ENCODE measurements around the gene CCDC63. TPM values are rescaled to one million over a fixed set of nuclear protein-coding genes. Genes with fewer than 3 reads are reported as not detected.

CCDC63 gene
- total RNA-seq, 1 donor from 2014 or later: not detected

DNA sequence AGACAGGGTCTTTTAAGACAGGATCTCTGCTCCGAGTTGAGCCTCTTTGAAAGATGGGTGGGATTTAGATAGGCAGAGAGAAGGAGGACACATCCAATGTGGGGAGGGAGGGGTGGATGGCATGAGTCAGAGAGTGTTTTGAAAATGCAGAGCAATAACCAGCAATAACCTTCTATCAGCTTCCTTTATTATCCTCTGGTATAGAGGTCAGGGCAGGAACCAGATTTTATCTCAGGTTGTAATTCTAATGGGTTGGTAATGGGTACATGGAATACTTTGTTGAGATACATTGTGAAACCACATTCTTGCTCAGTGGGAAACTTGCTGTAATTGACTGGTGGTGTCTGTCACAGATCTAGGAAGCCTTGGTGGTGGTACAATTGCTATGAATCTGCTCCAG, 37.6 kb upstream of the CCDC63 start:
- ATAC-seq: no peak
- TF ChIP-seq, protein P1, sequence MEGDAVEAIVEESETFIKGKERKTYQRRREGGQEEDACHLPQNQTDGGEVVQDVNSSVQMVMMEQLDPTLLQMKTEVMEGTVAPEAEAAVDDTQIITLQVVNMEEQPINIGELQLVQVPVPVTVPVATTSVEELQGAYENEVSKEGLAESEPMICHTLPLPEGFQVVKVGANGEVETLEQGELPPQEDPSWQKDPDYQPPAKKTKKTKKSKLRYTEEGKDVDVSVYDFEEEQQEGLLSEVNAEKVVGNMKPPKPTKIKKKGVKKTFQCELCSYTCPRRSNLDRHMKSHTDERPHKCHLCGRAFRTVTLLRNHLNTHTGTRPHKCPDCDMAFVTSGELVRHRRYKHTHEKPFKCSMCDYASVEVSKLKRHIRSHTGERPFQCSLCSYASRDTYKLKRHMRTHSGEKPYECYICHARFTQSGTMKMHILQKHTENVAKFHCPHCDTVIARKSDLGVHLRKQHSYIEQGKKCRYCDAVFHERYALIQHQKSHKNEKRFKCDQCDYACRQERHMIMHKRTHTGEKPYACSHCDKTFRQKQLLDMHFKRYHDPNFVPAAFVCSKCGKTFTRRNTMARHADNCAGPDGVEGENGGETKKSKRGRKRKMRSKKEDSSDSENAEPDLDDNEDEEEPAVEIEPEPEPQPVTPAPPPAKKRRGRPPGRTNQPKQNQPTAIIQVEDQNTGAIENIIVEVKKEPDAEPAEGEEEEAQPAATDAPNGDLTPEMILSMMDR (IDR thresholded peaks at IDR 0.05): no peak
- intact Hi-C loops (cut with DNase I): no loop called here

DNA sequence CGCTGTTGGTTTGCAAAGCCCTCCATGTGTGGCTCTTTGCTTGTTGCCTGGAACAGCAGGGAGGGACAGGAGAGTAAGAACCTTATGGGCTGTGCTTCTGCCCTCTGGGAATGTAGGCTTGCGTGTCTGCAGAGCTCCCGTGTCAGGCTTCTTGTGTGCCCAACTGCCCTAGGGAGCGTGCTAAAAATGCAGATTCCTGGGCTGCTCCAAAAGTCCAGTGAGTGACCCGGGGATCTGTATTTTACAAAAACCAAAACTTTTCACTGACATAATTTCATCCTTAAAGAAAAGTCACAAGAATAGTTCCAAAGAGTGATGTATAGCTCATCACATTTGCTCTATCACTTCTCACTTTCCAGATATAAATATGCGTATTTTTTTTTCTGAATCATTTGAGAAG, 34.8 kb upstream of the CCDC63 start:
- no peak overlapping the region for H3K4me3 ChIP-seq
- ATAC-seq: no peak
- H3K36me3 ChIP-seq: no peaks in the 10 kb centered on the region
- TF ChIP-seq, protein P1 (IDR thresholded peaks at IDR 0.05): no peak
- no peak for DNase-seq
- H3K27ac ChIP-seq: no peak overlapping the region
- H3K27me3 ChIP-seq (ENCODE audit: low read depth): peaks cover 7% of the 10 kb centered on the region
- H3K9me3 ChIP-seq: no peaks in the 10 kb centered on the region
- intact Hi-C loops (cut with DNase I): no loop called here
- no peaks in the 10 kb centered on the region for H3K4me1 ChIP-seq

More for the DNA sequence above, 37.6 kb upstream of the CCDC63 start:
- peaks cover 7% of the 10 kb centered on the region for H3K27me3 ChIP-seq (ENCODE audit: low read depth)
- H3K4me1 ChIP-seq: no peaks in the 10 kb centered on the region
- DNase-seq: no peak
- H3K36me3 ChIP-seq: no peaks in the 10 kb centered on the region
- H3K27ac ChIP-seq: no peak overlapping the region
- peaks cover 3% of the 10 kb centered on the region for H3K9me3 ChIP-seq
- H3K4me3 ChIP-seq: no peak overlapping the region

DNA sequence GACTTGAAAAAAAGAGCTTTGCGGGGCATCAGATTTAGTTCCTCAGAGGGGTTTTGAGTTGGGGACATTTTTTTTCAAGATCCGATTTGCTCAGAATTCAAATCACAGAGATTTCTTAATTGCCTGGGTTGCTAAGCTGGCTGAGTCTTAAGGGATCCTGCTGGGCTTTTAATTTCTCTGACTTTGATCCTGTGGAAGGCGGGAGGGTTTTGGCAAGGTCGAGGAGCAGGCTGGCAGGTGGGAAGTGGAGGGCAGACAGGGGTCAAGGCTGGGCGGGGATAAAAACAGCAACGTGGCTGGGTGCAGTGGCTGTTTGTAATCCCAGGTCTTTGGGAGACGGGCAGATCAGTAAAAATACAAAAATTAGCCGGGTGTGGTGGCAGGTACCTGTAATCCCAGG, 33.5 kb upstream of the CCDC63 start:
- H3K4me3 ChIP-seq: no peak overlapping the region
- no peak for DNase-seq
- H3K27me3 ChIP-seq (ENCODE audit: low read depth): peaks cover 7% of the 10 kb centered on the region
- no peak for ATAC-seq
- intact Hi-C loops (cut with DNase I): no loop called here
- no peak overlapping the region for H3K27ac ChIP-seq
- no peaks in the 10 kb centered on the region for H3K36me3 ChIP-seq
- H3K9me3 ChIP-seq: no peaks in the 10 kb centered on the region
- TF ChIP-seq, protein P1 (IDR thresholded peaks at IDR 0.05): no peak
- H3K4me1 ChIP-seq: no peaks in the 10 kb centered on the region

DNA sequence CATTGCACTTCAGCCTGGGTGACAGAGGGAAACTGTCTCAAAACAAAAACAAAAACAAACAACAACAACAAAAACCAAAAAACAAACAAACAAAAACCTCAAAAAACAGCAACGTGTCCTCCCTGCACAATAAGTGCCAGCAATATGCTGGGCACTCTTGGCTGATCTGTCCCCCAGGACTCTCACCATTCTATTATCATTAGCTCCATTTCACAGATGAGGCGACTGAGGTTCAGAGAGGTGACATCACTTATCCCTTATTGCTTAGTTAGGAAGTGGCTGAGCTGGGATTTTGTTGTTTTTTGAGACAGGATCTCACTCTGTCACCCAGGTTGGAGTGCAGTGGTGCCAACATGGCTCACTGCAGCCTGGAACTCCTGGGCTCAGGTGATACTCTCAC, 33.0 kb upstream of the CCDC63 start:
- H3K27ac ChIP-seq: no peak overlapping the region
- H3K4me1 ChIP-seq: no peaks in the 10 kb centered on the region
- intact Hi-C loops (cut with DNase I): no loop called here
- no peaks in the 10 kb centered on the region for H3K36me3 ChIP-seq
- H3K27me3 ChIP-seq (ENCODE audit: low read depth): peaks cover 7% of the 10 kb centered on the region
- ATAC-seq (no peak), DNase-seq (no peak)
- TF ChIP-seq, protein P1 (IDR thresholded peaks at IDR 0.05): no peak
- H3K4me3 ChIP-seq: no peak overlapping the region
- H3K9me3 ChIP-seq: no peaks in the 10 kb centered on the region

DNA sequence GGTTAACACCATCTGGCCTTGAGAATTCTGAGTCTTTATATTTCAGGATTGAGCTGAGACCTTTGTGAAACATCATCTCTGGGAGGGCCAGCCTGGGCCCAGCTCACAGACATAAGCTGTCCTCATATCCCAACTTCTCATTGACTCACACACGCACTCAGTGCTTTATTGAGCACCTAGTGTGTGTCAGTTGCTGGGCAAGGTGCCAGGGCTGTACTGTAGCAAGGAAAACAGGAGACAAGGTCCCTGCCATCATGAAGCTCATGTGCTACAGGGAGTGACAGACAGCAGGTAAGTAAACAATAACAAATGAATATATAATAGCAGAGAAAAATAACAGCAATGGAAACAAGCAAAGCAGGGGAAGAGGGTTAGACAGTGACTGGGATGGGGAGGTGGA, 30.5 kb upstream of the CCDC63 start:
- no peak overlapping the region for H3K27ac ChIP-seq
- no peaks in the 10 kb centered on the region for H3K36me3 ChIP-seq
- DNase-seq (no peak), ATAC-seq (no peak)
- intact Hi-C loops (cut with DNase I): no loop called here
- no peaks in the 10 kb centered on the region for H3K4me1 ChIP-seq
- no peak overlapping the region for H3K4me3 ChIP-seq
- H3K27me3 ChIP-seq (ENCODE audit: low read depth): peaks cover 7% of the 10 kb centered on the region
- TF ChIP-seq, protein P1 (IDR thresholded peaks at IDR 0.05): no peak
- no peaks in the 10 kb centered on the region for H3K9me3 ChIP-seq

DNA sequence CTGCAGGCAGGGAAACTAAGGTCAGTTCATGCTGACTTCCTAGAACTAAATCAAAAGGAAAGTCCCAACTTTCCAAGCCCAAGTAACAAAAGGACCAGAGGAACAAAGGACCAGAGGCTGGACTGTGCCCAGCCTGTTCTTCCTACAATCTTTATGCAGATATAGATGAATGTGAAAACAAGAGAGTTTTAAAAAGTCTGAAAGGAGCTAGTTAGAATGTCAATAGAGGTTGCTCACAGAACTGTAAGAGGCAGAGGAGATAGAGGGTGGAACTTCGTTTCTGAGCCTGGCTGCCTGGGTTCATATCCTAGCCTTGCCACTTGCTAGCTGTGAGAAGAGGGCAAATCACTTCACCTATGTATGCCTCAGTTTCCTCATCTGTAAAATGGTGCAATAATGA, 30.0 kb upstream of the CCDC63 start:
- ATAC-seq (no peak), DNase-seq (no peak)
- H3K4me1 ChIP-seq: no peaks in the 10 kb centered on the region
- H3K27ac ChIP-seq: no peak overlapping the region
- no peak overlapping the region for H3K4me3 ChIP-seq
- no peaks in the 10 kb centered on the region for H3K36me3 ChIP-seq
- H3K27me3 ChIP-seq (ENCODE audit: low read depth): peaks cover 7% of the 10 kb centered on the region
- TF ChIP-seq, protein P1 (IDR thresholded peaks at IDR 0.05): no peak
- no peaks in the 10 kb centered on the region for H3K9me3 ChIP-seq
- intact Hi-C loops (cut with DNase I): no loop called here

All from lower lobe of right lung (tissue), 2 donors.